Panc1 (cell line): ENCODE measurements around the gene KCNH5.

ENCODE experiments used
- CTCF ChIP-seq: fragments of 450-650 bp; IDR thresholded peaks from 2 replicates; pipeline ENCODE4 v1.5.1; 2017; ENCODE audit warnings: mild to moderate bottlenecking
- REST ChIP-seq, 2 experiments: IDR thresholded peaks; 2 replicates each; pipeline ENCODE4 v1.6.1; 2011 to 2012; ENCODE audit warnings: low read depth in 2 of 2, control low read depth in 1 of 2, low read length in 1 of 2, mild to moderate bottlenecking in 1 of 2, moderate library complexity in 1 of 2; ENCODE audit not compliant: insufficient read depth in 1 of 2

- no peak for TF ChIP-seq CTCF
- no peak for TF ChIP-seq REST (IDR thresholded peaks at IDR 0.05; ENCODE audit: insufficient read depth in 1 of 2, low read depth in 2 of 2, low read length in 1 of 2)
These were observed 150.5 kb downstream of the KCNH5 start for GRCh38 chr14:62894736-62895135.
